ENCODE measurements around the gene EXOSC5.

GRCh38 chr19:41408256-41408655, 11.1 kb upstream of the EXOSC5 start:
- TF ChIP-seq MAX (IDR thresholded peaks at IDR 0.05; ENCODE audit: low read depth, low read length) (0 out of 2 replicates have a peak, but pooled peaks have one; percentile 18), POLR2A (IDR thresholded peaks at IDR 0.05; ENCODE audit: extremely low read depth, insufficient read length) (no peak), CTCF (IDR thresholded peaks at IDR 0.05; ENCODE audit: low read depth, low read length) (peak; percentile 42)
